ENCODE measurements around the gene CORO6.

GRCh38 chr17:29592850-29593551, 29.7 kb downstream of the CORO6 start, which contains the start of gene ANKRD13B:
- TF ChIP-seq CTCF (IDR thresholded peaks at IDR 0.05), result no peak
- no peak for TF ChIP-seq EZH2 (IDR thresholded peaks at IDR 0.05; ENCODE audit: borderline replicate concordance, insufficient read depth, low read depth, low read length, poor library complexity, severe bottlenecking)
